Breast epithelium (tissue), 4 donors: ENCODE measurements around the gene CEACAM3. TPM values are rescaled to one million over a fixed set of nuclear protein-coding genes. Genes with fewer than 3 reads are reported as not detected.

Source experiments
- DNase-seq, 2 donors: peaks; one replicate each; pipeline ENCODE4 v3.0.0-alpha.2; 2019; ENCODE audit warnings: low spot score in 2 of 2
- H3K27ac ChIP-seq, 2 donors: fragments of 200-600 bp; sonication (generic) in 1 of 2; one replicate each; pipeline ENCODE4 v1.5.1; 2016 to 2019; ENCODE audit warnings: mild to moderate bottlenecking in 1 of 2
- H3K27me3 ChIP-seq, 2 donors: fragments of 200-600 bp; sonication (generic) in 1 of 2; one replicate each; pipeline versions ENCODE4 v1.5.1 to v1.6.0; 2017 to 2019; ENCODE audit warnings: control low read depth in 1 of 2, mild to moderate bottlenecking in 1 of 2
- H3K36me3 ChIP-seq: fragments of 200-600 bp; one replicate; pipeline ENCODE4 v1.5.1; 2019
- H3K4me1 ChIP-seq, 2 donors: fragments of 200-600 bp; sonication (generic); one replicate each; pipeline ENCODE4 v1.5.1; 2016 to 2019; ENCODE audit warnings: control low read depth in 1 of 2
- H3K4me3 ChIP-seq, 3 donors: fragments of 200-600 bp; sonication (generic); 1 replicate in 2 of 3; 2 replicates in 1 of 3; pipeline ENCODE4 v1.5.1; 2016 to 2019; ENCODE audit warnings: mild to moderate bottlenecking in 3 of 3, moderate library complexity in 2 of 3
- H3K9me3 ChIP-seq, 2 donors: fragments of 200-600 bp; sonication (generic) in 1 of 2; one replicate each; pipeline ENCODE4 v1.5.1; 2016 to 2019; ENCODE audit warnings: control low read depth in 1 of 2
- POLR2A ChIP-seq: fragments of 450-650 bp; IDR thresholded peaks from one replicate; pipeline ENCODE4 v1.6.1; 2016; ENCODE audit warnings: antibody characterized with exemption, mild to moderate bottlenecking, moderate library complexity
- POLR2AphosphoS5 ChIP-seq, 3 donors: sonication (generic); formaldehyde crosslinking; IDR thresholded peaks; one replicate each; pipeline ENCODE4 v1.6.1; 2017; ENCODE audit warnings: antibody characterized with exemption in 3 of 3
- intact Hi-C: fragments of 100-400 bp; cut with DNase I; formaldehyde crosslinking; loops from one replicate; pipeline ENCODE4 v1.15.1; 2023; ENCODE audit warnings: low total_unique reads
- total RNA-seq, 3 donors: library from RNA; depleted of rRNA; stranded (reverse); fragments of >200 nt; gene quantifications; one replicate each; pipeline ENCODE4 v1.1.0, GENCODE V29; 2016
- TF ChIP-seq, protein P1 (sequence below), 3 donors: fragments of 450-650 bp; IDR thresholded peaks; one replicate each; pipeline ENCODE4 v1.5.1; 2016 to 2017; ENCODE audit warnings: antibody characterized with exemption in 3 of 3, mild to moderate bottlenecking in 3 of 3, moderate library complexity in 3 of 3

The CEACAM3 gene
- total RNA-seq, 3 donors from 2014 or later, result 0.64 TPM; not detected in 2

DNA sequence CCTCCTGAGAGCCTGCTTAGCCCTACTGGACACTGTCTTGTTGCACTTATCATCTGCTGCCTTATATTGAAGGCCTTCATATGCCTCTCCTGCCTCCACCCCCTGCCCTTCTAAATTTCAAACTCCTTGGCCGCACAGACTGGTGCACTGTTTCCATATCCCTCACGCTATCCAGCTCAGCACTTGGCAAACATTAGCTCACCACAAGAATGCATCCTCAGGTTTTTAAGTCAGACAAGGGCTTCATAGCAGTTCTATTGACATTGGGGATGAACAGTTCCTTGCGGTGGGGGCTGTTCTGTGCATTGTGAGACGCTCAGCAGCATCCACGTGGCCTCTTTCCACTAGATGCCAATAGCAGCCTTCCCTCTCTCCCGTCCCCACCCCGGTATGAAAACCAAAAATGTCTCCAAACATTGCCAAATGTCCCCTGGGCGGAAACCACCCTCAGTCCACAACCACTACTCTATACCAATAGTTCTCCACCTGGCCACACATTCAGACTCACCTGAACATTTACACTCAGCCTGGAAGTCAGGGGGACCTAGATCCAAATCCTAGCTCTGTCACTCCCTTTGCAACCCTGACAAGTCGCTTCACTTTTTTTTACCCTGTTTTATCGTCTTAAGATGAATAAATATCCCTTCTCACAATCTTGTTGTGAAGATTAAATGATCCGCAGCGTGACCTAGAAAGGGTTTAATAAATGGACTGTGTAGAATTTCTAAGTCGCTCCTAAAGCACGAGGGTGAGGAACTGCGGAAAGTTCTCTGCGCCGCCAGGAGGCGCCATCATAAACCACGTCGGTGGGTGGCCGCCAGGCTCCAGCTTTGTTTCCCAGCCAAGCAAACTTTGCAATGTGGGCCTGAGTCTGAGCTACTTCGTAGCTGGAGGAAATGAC is 3.6 kb upstream of the CEACAM3 start:
- TF ChIP-seq, protein P1, sequence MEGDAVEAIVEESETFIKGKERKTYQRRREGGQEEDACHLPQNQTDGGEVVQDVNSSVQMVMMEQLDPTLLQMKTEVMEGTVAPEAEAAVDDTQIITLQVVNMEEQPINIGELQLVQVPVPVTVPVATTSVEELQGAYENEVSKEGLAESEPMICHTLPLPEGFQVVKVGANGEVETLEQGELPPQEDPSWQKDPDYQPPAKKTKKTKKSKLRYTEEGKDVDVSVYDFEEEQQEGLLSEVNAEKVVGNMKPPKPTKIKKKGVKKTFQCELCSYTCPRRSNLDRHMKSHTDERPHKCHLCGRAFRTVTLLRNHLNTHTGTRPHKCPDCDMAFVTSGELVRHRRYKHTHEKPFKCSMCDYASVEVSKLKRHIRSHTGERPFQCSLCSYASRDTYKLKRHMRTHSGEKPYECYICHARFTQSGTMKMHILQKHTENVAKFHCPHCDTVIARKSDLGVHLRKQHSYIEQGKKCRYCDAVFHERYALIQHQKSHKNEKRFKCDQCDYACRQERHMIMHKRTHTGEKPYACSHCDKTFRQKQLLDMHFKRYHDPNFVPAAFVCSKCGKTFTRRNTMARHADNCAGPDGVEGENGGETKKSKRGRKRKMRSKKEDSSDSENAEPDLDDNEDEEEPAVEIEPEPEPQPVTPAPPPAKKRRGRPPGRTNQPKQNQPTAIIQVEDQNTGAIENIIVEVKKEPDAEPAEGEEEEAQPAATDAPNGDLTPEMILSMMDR (IDR thresholded peaks at IDR 0.05), result peak; percentile 10 to 38 (median 27)
- TF ChIP-seq POLR2A (no peak), POLR2AphosphoS5 (IDR thresholded peaks at IDR 0.05) (no peak)
- H3K36me3 ChIP-seq, result no peaks in the 10 kb centered on the region
- H3K4me3 ChIP-seq, result no peak overlapping the region
- H3K9me3 ChIP-seq, result no peaks in the 10 kb centered on the region
- H3K4me1 ChIP-seq, result no peaks in the 10 kb centered on the region
- intact Hi-C loops, result no loop called here
- H3K27ac ChIP-seq, result peak overlapping the region in 1 of 2 donors; percentile 31
- no peaks in the 10 kb centered on the region for H3K27me3 ChIP-seq
- peak; percentile 47 to 59 for DNase-seq

DNA sequence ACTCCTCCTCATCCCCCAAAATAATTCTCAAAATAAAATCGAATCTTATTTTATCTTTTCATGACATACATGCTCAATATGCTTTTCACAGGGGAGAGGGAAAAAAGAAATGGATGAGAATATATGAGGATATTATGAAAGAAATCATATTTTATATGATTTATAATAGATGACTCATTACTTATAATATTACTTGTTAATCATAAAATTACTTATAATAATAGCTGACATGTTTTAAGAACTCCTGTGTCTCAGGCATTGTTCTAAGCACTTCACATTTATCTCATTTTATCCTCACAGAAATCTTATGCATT is 3.0 kb upstream of the CEACAM3 start:
- intact Hi-C loops, result no loop called here
- Histone ChIP-seq H3K4me1 (no peaks in the 10 kb centered on the region), H3K36me3 (no peaks in the 10 kb centered on the region), H3K27me3 (no peaks in the 10 kb centered on the region), H3K27ac (no peak overlapping the region), H3K4me3 (no peak overlapping the region), H3K9me3 (no peaks in the 10 kb centered on the region)
- no peak for DNase-seq
- no peak for TF ChIP-seq POLR2AphosphoS5 (IDR thresholded peaks at IDR 0.05)
- TF ChIP-seq, protein P1 (IDR thresholded peaks at IDR 0.05), result peak in 1 of 3 donors; percentile 2
- TF ChIP-seq POLR2A, result no peak

DNA sequence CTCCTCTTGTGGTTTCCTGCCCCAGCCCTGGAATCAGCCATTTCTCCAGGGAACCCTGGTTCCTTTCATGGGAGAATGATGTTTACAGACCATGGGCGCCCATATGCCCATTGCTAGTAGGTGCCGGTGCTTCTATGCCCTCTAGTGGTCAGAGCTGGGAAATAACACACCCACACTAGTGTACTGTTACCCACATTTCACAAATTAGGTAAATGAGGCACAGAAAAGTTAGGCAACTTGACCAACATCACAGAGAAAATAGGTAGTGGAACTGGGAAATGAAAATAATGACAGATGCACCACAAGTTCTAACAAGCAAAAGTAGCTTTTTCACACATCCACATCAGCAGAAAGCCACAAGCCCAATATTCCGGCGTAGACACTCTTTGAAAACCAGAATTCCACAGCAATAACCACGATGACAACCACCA is 1.3 kb upstream of the CEACAM3 start:
- no peak for DNase-seq
- H3K36me3 ChIP-seq, result no peaks in the 10 kb centered on the region
- H3K9me3 ChIP-seq, result no peaks in the 10 kb centered on the region
- no peak overlapping the region for H3K27ac ChIP-seq
- TF ChIP-seq, protein P1 (IDR thresholded peaks at IDR 0.05), result peak in 2 of 3 donors; percentile 70 to 72
- TF ChIP-seq POLR2AphosphoS5 (IDR thresholded peaks at IDR 0.05) (no peak), POLR2A (no peak)
- intact Hi-C loops, result no loop called here
- H3K27me3 ChIP-seq, result no peaks in the 10 kb centered on the region
- no peaks in the 10 kb centered on the region for H3K4me1 ChIP-seq
- H3K4me3 ChIP-seq, result no peak overlapping the region

DNA sequence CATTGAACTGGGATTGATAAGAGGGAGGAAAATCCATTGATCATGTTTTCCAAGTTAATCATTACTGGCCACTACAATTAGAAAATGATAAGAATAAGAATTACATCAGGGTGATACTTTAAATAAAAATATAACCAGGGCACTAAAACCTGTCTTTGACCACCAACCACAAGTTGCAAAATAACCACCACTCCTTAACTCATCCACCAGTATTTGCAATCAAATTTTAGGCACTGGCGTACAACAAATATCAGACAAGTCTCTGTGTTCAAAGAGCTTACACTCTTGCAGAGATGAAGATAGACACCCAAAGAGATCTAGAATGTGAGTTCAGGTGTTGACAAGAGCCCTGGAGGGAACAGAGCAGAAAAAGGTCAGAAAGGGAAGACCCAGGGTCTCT is 514 bp downstream of the CEACAM3 start:
- Histone ChIP-seq H3K9me3 (no peaks in the 10 kb centered on the region), H3K27ac (no peak overlapping the region), H3K27me3 (no peaks in the 10 kb centered on the region), H3K4me1 (no peaks in the 10 kb centered on the region), H3K4me3 (no peak overlapping the region), H3K36me3 (no peaks in the 10 kb centered on the region)
- no peak for DNase-seq
- intact Hi-C loops, result no loop called here
- no peak for TF ChIP-seq POLR2AphosphoS5 (IDR thresholded peaks at IDR 0.05)
- TF ChIP-seq, protein P1 (IDR thresholded peaks at IDR 0.05), result no peak
- no peak for TF ChIP-seq POLR2A

DNA sequence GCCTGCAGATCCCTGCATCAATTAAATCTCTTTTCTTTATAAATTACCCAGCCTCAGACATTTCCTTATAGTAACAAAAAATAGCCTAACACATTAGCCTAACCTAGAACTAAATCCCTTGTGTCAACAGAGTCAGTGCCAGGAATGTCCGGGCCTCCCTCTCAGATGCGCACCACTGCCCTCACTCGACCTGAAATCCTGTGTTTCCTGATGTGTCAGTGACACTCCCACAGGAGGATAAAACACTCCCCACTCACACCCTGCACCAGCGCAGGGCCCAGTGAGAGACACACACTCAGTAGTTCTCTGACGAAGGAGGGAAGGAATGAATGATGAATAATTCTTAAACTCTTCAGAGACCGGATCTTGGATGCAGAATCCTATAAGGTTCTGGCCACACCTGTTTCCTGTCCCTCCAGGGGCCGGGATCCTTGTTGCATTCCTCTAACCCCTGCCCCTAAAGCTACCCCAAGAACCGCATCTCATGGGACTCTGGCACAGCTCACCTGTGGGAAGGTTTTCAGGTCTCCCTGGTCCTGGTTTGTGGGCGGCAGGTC is 3.1 kb downstream of the CEACAM3 start:
- Histone ChIP-seq H3K4me1 (no peaks in the 10 kb centered on the region), H3K27me3 (no peaks in the 10 kb centered on the region), H3K9me3 (no peaks in the 10 kb centered on the region), H3K36me3 (no peaks in the 10 kb centered on the region), H3K27ac (no peak overlapping the region), H3K4me3 (no peak overlapping the region)
- TF ChIP-seq POLR2A (no peak), POLR2AphosphoS5 (IDR thresholded peaks at IDR 0.05) (no peak)
- TF ChIP-seq, protein P1 (IDR thresholded peaks at IDR 0.05), result no peak
- DNase-seq, result no peak
- intact Hi-C loops, result no loop called here
